Mucosa of rectum (tissue), 2 donors: ENCODE measurements around the gene ACTN1.

Experiments
- H3K27ac ChIP-seq, 2 donors: one replicate each; pipeline ENCODE4 v1.7.0; 2013; ENCODE audit warnings: inconsistent platforms in 2 of 2, low read depth in 2 of 2, low read length in 2 of 2
- H3K27me3 ChIP-seq, 2 donors: one replicate each; pipeline ENCODE4 v1.7.0; 2013; ENCODE audit warnings: low read length in 2 of 2; ENCODE audit not compliant: control insufficient read depth in 2 of 2, insufficient read depth in 2 of 2
- H3K36me3 ChIP-seq, 2 donors: one replicate each; pipeline ENCODE4 v1.7.0; 2013; ENCODE audit warnings: low read length in 2 of 2; ENCODE audit not compliant: control insufficient read depth in 2 of 2, insufficient read depth in 2 of 2
- H3K4me1 ChIP-seq, 2 donors: one replicate each; pipeline ENCODE4 v1.7.0; 2013; ENCODE audit warnings: low read length in 2 of 2, mild to moderate bottlenecking in 1 of 2; ENCODE audit not compliant: control insufficient read depth in 2 of 2, insufficient read depth in 2 of 2
- H3K4me3 ChIP-seq, 2 donors: one replicate each; pipeline ENCODE4 v1.7.0; 2013; ENCODE audit warnings: low read length in 2 of 2
- H3K9ac ChIP-seq, 2 donors: one replicate each; pipeline ENCODE4 v1.7.0; 2013; ENCODE audit warnings: low read length in 2 of 2, low read depth in 1 of 2, mild to moderate bottlenecking in 1 of 2
- H3K9me3 ChIP-seq, 2 donors: one replicate each; pipeline ENCODE4 v1.7.0; 2013; ENCODE audit warnings: low read length in 2 of 2; ENCODE audit not compliant: control insufficient read depth in 2 of 2
- donor health status: healthy.
- donor health status: Normal muscosa, but diverticular disease.

ACTN1 gene

GRCh38 chr14:68843471-68844209 is 135.5 kb downstream of the ACTN1 start:
- Histone ChIP-seq H3K27me3 (no peaks in the 10 kb centered on the region), H3K9ac (no peak overlapping the region), H3K9me3 (no peaks in the 10 kb centered on the region), H3K4me1 (peaks cover 0 to 5% of the 10 kb centered on the region in 2 donors), H3K4me3 (peak overlapping the region; percentile 14 to 48), H3K36me3 (no peaks in the 10 kb centered on the region), H3K27ac (peak overlapping the region in 1 of 2 donors; percentile 19)

- Histone ChIP-seq H3K9me3 (no peaks in the 10 kb centered on the region), H3K4me3 (no peak overlapping the region), H3K27me3 (no peaks in the 10 kb centered on the region), H3K27ac (no peak overlapping the region), H3K9ac (no peak overlapping the region), H3K36me3 (no peaks in the 10 kb centered on the region), H3K4me1 (peaks cover 0 to 5% of the 10 kb centered on the region in 2 donors)
Observed at GRCh38 chr14:68842298-68842697, 136.8 kb downstream of the ACTN1 start.

GRCh38 chr14:68841016-68841809 is 137.9 kb downstream of the ACTN1 start:
- H3K27me3 ChIP-seq = no peaks in the 10 kb centered on the region
- no peak overlapping the region for H3K4me3 ChIP-seq
- H3K9ac ChIP-seq = no peak overlapping the region
- peaks cover 0 to 5% of the 10 kb centered on the region in 2 donors for H3K4me1 ChIP-seq
- no peaks in the 10 kb centered on the region for H3K36me3 ChIP-seq
- H3K27ac ChIP-seq = no peak overlapping the region
- H3K9me3 ChIP-seq = no peaks in the 10 kb centered on the region

GRCh38 chr14:68840454-68840853 is 138.6 kb downstream of the ACTN1 start:
- Histone ChIP-seq H3K4me3 (no peak overlapping the region), H3K27ac (no peak overlapping the region), H3K9me3 (no peaks in the 10 kb centered on the region), H3K36me3 (no peaks in the 10 kb centered on the region), H3K4me1 (peaks cover 0 to 5% of the 10 kb centered on the region in 2 donors), H3K27me3 (no peaks in the 10 kb centered on the region), H3K9ac (no peak overlapping the region)

GRCh38 chr14:68836082-68836481 is 143.0 kb downstream of the ACTN1 start:
- Histone ChIP-seq H3K9ac (no peak overlapping the region), H3K4me1 (no peaks in the 10 kb centered on the region), H3K9me3 (no peaks in the 10 kb centered on the region), H3K4me3 (no peak overlapping the region), H3K36me3 (no peaks in the 10 kb centered on the region), H3K27ac (no peak overlapping the region), H3K27me3 (no peaks in the 10 kb centered on the region)

- no peak overlapping the region for H3K4me3 ChIP-seq
- H3K4me1 ChIP-seq = no peaks in the 10 kb centered on the region
- H3K27me3 ChIP-seq = no peaks in the 10 kb centered on the region
- H3K36me3 ChIP-seq = no peaks in the 10 kb centered on the region
- no peak overlapping the region for H3K27ac ChIP-seq
- H3K9ac ChIP-seq = no peak overlapping the region
- no peaks in the 10 kb centered on the region for H3K9me3 ChIP-seq
Observed at GRCh38 chr14:68834816-68835215, 144.3 kb downstream of the ACTN1 start.

GRCh38 chr14:68828698-68829097 is 150.4 kb downstream of the ACTN1 start:
- Histone ChIP-seq H3K4me3 (no peak overlapping the region), H3K27ac (no peak overlapping the region), H3K9ac (no peak overlapping the region), H3K4me1 (peaks cover 2 to 3% of the 10 kb centered on the region in 2 donors), H3K27me3 (no peaks in the 10 kb centered on the region), H3K36me3 (no peaks in the 10 kb centered on the region), H3K9me3 (no peaks in the 10 kb centered on the region)

- Histone ChIP-seq H3K9me3 (no peaks in the 10 kb centered on the region), H3K4me3 (no peak overlapping the region), H3K27ac (no peak overlapping the region), H3K27me3 (no peaks in the 10 kb centered on the region), H3K9ac (no peak overlapping the region), H3K36me3 (no peaks in the 10 kb centered on the region), H3K4me1 (peaks cover 2 to 3% of the 10 kb centered on the region in 2 donors)
Observed at GRCh38 chr14:68825729-68826128, 153.4 kb downstream of the ACTN1 start.

- Histone ChIP-seq H3K36me3 (no peaks in the 10 kb centered on the region), H3K9me3 (no peaks in the 10 kb centered on the region), H3K4me1 (peaks cover 6 to 7% of the 10 kb centered on the region in 2 donors), H3K4me3 (peak overlapping the region in 1 of 2 donors; percentile 53), H3K27me3 (no peaks in the 10 kb centered on the region), H3K9ac (no peak overlapping the region), H3K27ac (no peak overlapping the region)
Observed at GRCh38 chr14:68824517-68825347, 154.4 kb downstream of the ACTN1 start.

GRCh38 chr14:68824207-68824516 is 154.9 kb downstream of the ACTN1 start:
- H3K9me3 ChIP-seq = no peaks in the 10 kb centered on the region
- H3K4me3 ChIP-seq = no peak overlapping the region
- H3K27me3 ChIP-seq = no peaks in the 10 kb centered on the region
- H3K4me1 ChIP-seq = peaks cover 8 to 13% of the 10 kb centered on the region in 2 donors
- no peaks in the 10 kb centered on the region for H3K36me3 ChIP-seq
- no peak overlapping the region for H3K9ac ChIP-seq
- no peak overlapping the region for H3K27ac ChIP-seq
